ENCODE results near the gene GULP1.

- TF ChIP-seq ZFP30 (CRISPR knock-in tag; IDR thresholded peaks at IDR 0.05), result no peak
- TF ChIP-seq PATZ1 (CRISPR knock-in tag; IDR thresholded peaks at IDR 0.05; ENCODE audit: borderline replicate concordance), result no peak
- TF ChIP-seq ISL1 (CRISPR knock-in tag; IDR thresholded peaks at IDR 0.05), result no peak
- no peak for TF ChIP-seq ZNF8 (CRISPR knock-in tag; IDR thresholded peaks at IDR 0.05)
- no peak for TF ChIP-seq BACH2 (CRISPR knock-in tag; IDR thresholded peaks at IDR 0.05; ENCODE audit: borderline replicate concordance)
- no peak for TF ChIP-seq RARB (CRISPR knock-in tag; IDR thresholded peaks at IDR 0.05)
- TF ChIP-seq TCF4 (CRISPR knock-in tag; IDR thresholded peaks at IDR 0.05; ENCODE audit: borderline replicate concordance), result no peak
- no peak for TF ChIP-seq POU6F1 (CRISPR knock-in tag; IDR thresholded peaks at IDR 0.05; ENCODE audit: borderline replicate concordance, low read depth)
- no peak for TF ChIP-seq ARNTL (CRISPR knock-in tag; IDR thresholded peaks at IDR 0.05; ENCODE audit: borderline replicate concordance, low read depth)
- TF ChIP-seq PPARA (CRISPR knock-in tag; IDR thresholded peaks at IDR 0.05; ENCODE audit: borderline replicate concordance), result no peak
- no peak for TF ChIP-seq CREB5 (CRISPR knock-in tag; IDR thresholded peaks at IDR 0.05; ENCODE audit: low read depth)
- no peak for TF ChIP-seq TOX (CRISPR knock-in tag; IDR thresholded peaks at IDR 0.05; ENCODE audit: borderline replicate concordance)
- TF ChIP-seq ZNF565 (CRISPR knock-in tag; conservative IDR thresholded peaks at IDR 0.05; ENCODE audit: low read depth), result no peak
- no peak for TF ChIP-seq SNAI2 (CRISPR knock-in tag; IDR thresholded peaks at IDR 0.05)
Measured at GRCh38 chr2:188599140-188599539, 307.5 kb downstream of the GULP1 start.
